Measurements from ENCODE around the gene MIEF2.
"Not testable (repeated sequence)": the region's sequence is repeated elsewhere in the genome, so short reads cannot be mapped to it uniquely, and the experiment has no call there.

DNA sequence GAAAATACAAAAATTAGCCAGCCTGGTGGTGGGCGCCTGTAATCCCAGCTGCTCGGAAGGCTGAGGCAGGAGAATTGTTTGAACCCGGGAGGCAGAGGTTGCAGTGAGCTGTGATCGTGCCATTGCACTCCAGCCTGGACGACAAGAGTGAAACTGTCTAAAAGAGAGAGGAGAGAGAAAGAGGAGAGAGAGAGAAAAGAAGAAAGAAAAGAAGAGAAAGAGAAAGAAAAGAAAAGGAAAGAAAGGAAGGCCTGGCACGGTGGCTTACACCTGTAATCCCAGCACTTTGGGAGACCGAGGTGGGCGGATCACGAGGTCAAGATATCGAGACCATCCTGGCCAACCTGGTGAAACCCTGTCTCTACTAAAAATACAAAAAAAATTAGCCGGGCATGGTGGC lies 43.6 kb upstream of the MIEF2 start:
- not testable (repeated sequence) for TF ChIP-seq POLR2A (IDR thresholded peaks at IDR 0.05); POLR2AphosphoS5 (IDR thresholded peaks at IDR 0.05; ENCODE audit: insufficient read depth in 1 of 2, low read depth in 1 of 2)
- TF ChIP-seq, protein P1, sequence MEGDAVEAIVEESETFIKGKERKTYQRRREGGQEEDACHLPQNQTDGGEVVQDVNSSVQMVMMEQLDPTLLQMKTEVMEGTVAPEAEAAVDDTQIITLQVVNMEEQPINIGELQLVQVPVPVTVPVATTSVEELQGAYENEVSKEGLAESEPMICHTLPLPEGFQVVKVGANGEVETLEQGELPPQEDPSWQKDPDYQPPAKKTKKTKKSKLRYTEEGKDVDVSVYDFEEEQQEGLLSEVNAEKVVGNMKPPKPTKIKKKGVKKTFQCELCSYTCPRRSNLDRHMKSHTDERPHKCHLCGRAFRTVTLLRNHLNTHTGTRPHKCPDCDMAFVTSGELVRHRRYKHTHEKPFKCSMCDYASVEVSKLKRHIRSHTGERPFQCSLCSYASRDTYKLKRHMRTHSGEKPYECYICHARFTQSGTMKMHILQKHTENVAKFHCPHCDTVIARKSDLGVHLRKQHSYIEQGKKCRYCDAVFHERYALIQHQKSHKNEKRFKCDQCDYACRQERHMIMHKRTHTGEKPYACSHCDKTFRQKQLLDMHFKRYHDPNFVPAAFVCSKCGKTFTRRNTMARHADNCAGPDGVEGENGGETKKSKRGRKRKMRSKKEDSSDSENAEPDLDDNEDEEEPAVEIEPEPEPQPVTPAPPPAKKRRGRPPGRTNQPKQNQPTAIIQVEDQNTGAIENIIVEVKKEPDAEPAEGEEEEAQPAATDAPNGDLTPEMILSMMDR (IDR thresholded peaks at IDR 0.05): not testable (repeated sequence)
